ENCODE data around the gene PTDSS2.
"Not testable (repeated sequence)": the region's sequence is repeated elsewhere in the genome, so short reads cannot be mapped to it uniquely, and the experiment has no call there.

The PTDSS2 gene

GRCh38 chr11:409600-410483 is 40.2 kb upstream of the PTDSS2 start:
- H3K27ac ChIP-seq = no peak overlapping the region

GRCh38 chr11:410711-411110 is 39.4 kb upstream of the PTDSS2 start:
- not testable (repeated sequence) for H3K27ac ChIP-seq; H3K4me3 ChIP-seq; DNase-seq (ENCODE audit: low spot score)

More at GRCh38 chr11:409600-410483, 40.2 kb upstream of the PTDSS2 start:
- DNase-seq (ENCODE audit: low spot score) = no peak
- TF ChIP-seq CTCF (IDR thresholded peaks at IDR 0.05) = no peak
- no peak overlapping the region for H3K4me3 ChIP-seq

GRCh38 chr11:411520-411919 is 38.6 kb upstream of the PTDSS2 start:
- DNase-seq (ENCODE audit: low spot score); H3K4me3 ChIP-seq; H3K27ac ChIP-seq: not testable (repeated sequence)

GRCh38 chr11:412641-413119 is 37.4 kb upstream of the PTDSS2 start:
- TF ChIP-seq CTCF (IDR thresholded peaks at IDR 0.05) = no peak
- no peak overlapping the region for H3K4me3 ChIP-seq
- no peak overlapping the region for H3K27ac ChIP-seq

GRCh38 chr11:413120-414081 is 36.7 kb upstream of the PTDSS2 start:
- DNase-seq (ENCODE audit: low spot score) = no peak
- no peak for TF ChIP-seq CTCF (IDR thresholded peaks at IDR 0.05)
- no peak overlapping the region for H3K27ac ChIP-seq
- H3K4me3 ChIP-seq = no peak overlapping the region

More at GRCh38 chr11:412641-413119, 37.4 kb upstream of the PTDSS2 start:
- no peak for DNase-seq (ENCODE audit: low spot score)

- TF ChIP-seq CTCF (IDR thresholded peaks at IDR 0.05) = no peak
- no peak for DNase-seq (ENCODE audit: low spot score)
- peak overlapping the region in 1 of 2 donors; percentile 62 for H3K27ac ChIP-seq
- H3K4me3 ChIP-seq = peak overlapping the region; percentile 70
Measured at GRCh38 chr11:414318-414857, 35.7 kb upstream of the PTDSS2 start.

- no peak for DNase-seq (ENCODE audit: low spot score)
- Histone ChIP-seq H3K27ac (peak overlapping the region in 1 of 2 donors; percentile 72), H3K4me3 (peak overlapping the region; percentile 70)
- TF ChIP-seq CTCF (IDR thresholded peaks at IDR 0.05) = no peak
Measured at GRCh38 chr11:415640-416041, 34.4 kb upstream of the PTDSS2 start.

All from coronary artery (tissue), 2 donors.